Activated CD8-positive, alpha-beta T cell treated with anti-CD3 and anti-CD28 coated beads for 36 hours (primary cell): Measurements from ENCODE around the gene DHX38. TPM values are rescaled to one million over a fixed set of nuclear protein-coding genes. Genes with fewer than 3 reads are reported as not detected.

ENCODE experiments used
- ATAC-seq: fragments of 200-7000 bp; cut with Tn5 transposase; one replicate; pipeline ENCODE4 v1.10.0; 2021; ENCODE audit warnings: mild to moderate bottlenecking, moderate library complexity
- CTCF ChIA-PET: fragments of 350-600 bp; sonication (Branson Sonifier 250); formaldehyde crosslinking; loops from one replicate; lab custom pipeline; 2021; ENCODE audit warnings: antibody characterized with exemption; lab: Charles Lee
- POLR2A ChIA-PET: fragments of 350-600 bp; sonication (Branson Sonifier 250); formaldehyde crosslinking; loops from one replicate; lab custom pipeline; 2021; ENCODE audit warnings: antibody characterized with exemption; lab: Charles Lee
- DNase-seq: peaks from one replicate; pipeline ENCODE4 v3.0.0-alpha.2; 2020
- H3K27ac Mint-ChIP-seq: one replicate; pipeline ENCODE4 v1.8.0; 2021; ENCODE audit warnings: mild to moderate bottlenecking, mixed read lengths
- H3K27me3 Mint-ChIP-seq: one replicate; pipeline ENCODE4 v1.8.0; 2021; ENCODE audit warnings: mixed read lengths
- H3K36me3 Mint-ChIP-seq: one replicate; pipeline ENCODE4 v1.8.0; 2021; ENCODE audit warnings: low read depth, mixed read lengths
- H3K4me1 Mint-ChIP-seq: one replicate; pipeline ENCODE4 v1.8.0; 2021; ENCODE audit warnings: low read depth, mixed read lengths
- H3K4me3 Mint-ChIP-seq: one replicate; pipeline ENCODE4 v1.8.0; 2021; ENCODE audit warnings: mild to moderate bottlenecking, moderate library complexity, mixed read lengths
- H3K9me3 Mint-ChIP-seq: one replicate; pipeline ENCODE4 v1.8.0; 2021; ENCODE audit warnings: mixed read lengths
- intact Hi-C: fragments of 100-400 bp; cut with micrococcal nuclease; formaldehyde crosslinking; loops from one replicate; pipeline ENCODE4 v1.10.0; 2022
- total RNA-seq, 2 experiments: library from RNA; stranded (reverse); gene quantifications; one replicate each; pipeline ENCODE4 v1.2.3, GENCODE V29; 2021
- TF ChIP-seq, protein P1 (sequence below): fragments of 200-600 bp; IDR thresholded peaks from one replicate; pipeline ENCODE4 v1.8.0; 2022; ENCODE audit warnings: antibody characterized with exemption, mild to moderate bottlenecking

Gene DHX38
- total RNA-seq = 10 to 100 TPM; 70.4 to 71.8 TPM

DNA sequence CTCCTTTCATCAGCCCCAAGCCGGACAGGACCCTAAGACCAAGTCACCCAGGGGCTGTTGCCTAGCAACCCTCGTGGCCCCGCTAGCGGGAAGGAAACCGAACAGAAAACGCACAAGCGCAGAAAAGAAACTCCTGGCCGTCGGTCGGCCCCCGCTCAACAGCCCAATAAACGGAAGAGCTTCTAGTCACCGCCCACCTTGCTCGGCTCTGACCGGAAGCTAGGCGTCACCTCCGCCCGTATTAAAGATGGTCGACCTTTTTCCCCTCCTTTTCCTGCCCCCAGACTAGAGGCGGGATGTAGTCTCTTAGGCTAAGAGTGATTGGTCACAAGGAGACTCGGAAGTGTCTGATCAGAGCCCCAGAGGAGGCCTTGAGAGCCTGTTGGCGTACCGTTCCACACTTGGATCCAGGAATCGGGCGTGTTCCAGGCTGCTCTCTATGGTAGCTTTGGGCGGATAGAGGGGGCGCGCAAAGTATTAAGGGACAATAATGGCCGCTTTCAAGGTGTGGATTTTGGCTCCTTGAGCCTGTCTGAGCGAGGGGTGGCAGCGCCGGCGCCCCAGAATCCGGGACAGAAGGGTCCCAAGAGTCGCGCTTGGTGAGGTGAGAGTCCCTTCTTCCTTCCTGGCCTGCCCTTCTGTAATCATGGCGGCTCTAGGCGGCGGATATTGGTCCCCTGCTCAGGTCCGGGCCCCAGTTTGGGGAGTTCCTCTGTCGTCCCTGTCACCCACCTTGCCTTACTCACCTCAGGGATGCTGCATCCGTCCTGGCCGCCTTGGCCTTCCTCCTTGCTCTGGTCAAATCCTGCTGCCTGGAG is at the start of gene DHX38, which contains the start of gene TXNL4B:
Gene DHX38, plus strand, starts transcription at position 400 of the 818 bp plus-strand sequence. CDS start 2,311 bp downstream, outside the sequence.
Gene TXNL4B, minus strand, starts transcription at position 173 of the 818 bp plus-strand sequence. CDS start 2,871 bp downstream, outside the sequence.
- Mint-ChIP-seq H3K27ac (peak within 1 kb of the TSS; percentile 99), H3K4me3 (peak within 1 kb of the TSS; percentile 100), H3K4me1 (peaks cover 43% of the 10 kb centered on the region), H3K27me3 (no peaks in the 10 kb centered on the region), H3K9me3 (no peaks in the 10 kb centered on the region), H3K36me3 (peaks cover 40% of the 10 kb centered on the region)
- intact Hi-C loops = no loop called here
- TF ChIP-seq, protein P1, sequence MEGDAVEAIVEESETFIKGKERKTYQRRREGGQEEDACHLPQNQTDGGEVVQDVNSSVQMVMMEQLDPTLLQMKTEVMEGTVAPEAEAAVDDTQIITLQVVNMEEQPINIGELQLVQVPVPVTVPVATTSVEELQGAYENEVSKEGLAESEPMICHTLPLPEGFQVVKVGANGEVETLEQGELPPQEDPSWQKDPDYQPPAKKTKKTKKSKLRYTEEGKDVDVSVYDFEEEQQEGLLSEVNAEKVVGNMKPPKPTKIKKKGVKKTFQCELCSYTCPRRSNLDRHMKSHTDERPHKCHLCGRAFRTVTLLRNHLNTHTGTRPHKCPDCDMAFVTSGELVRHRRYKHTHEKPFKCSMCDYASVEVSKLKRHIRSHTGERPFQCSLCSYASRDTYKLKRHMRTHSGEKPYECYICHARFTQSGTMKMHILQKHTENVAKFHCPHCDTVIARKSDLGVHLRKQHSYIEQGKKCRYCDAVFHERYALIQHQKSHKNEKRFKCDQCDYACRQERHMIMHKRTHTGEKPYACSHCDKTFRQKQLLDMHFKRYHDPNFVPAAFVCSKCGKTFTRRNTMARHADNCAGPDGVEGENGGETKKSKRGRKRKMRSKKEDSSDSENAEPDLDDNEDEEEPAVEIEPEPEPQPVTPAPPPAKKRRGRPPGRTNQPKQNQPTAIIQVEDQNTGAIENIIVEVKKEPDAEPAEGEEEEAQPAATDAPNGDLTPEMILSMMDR = no peak
- ATAC-seq (peak; percentile 97), DNase-seq (peak; percentile 97)
- POLR2A ChIA-PET = interaction anchor here (0.6 to 2.2 kb wide), 8 partner anchors 8 to 391 kb away, joined by 3 to 11 read pairs (median 3); no protein-coding TSS in a partner anchor
- CTCF ChIA-PET = interaction anchor here (0.9 to 2.1 kb wide), 4 partner anchors 9 to 30 kb away, joined by 3 to 9 read pairs (median 5); no protein-coding TSS in a partner anchor

DNA sequence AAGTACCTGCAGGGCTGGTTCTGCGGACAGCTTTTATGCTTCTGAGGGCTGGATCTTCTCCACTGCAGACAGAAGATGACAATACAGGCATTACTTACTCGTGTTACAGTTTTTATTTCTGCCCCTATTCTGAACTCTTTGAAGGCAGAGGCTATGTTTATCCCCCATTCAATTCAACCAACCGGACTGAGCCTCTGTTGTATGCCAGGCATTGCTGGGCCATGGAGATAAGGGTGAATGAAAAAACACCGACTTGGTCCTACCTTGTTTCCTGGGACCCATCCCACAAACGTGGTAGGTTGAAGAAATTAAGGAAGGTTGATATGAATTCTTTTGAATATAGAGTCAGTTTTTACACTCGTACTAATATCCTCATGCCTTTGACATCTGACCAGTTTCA is 49.4 kb upstream of the DHX38 start:
- no peaks in the 10 kb centered on the region for H3K27me3 Mint-ChIP-seq
- H3K9me3 Mint-ChIP-seq = peaks cover 7% of the 10 kb centered on the region
- TF ChIP-seq, protein P1 = no peak
- intact Hi-C loops = no loop called here
- ChIA-PET CTCF (no interaction called here), POLR2A (no interaction called here)
- H3K4me1 Mint-ChIP-seq = no peaks in the 10 kb centered on the region
- H3K36me3 Mint-ChIP-seq = peaks cover 8% of the 10 kb centered on the region
- no peak overlapping the region for H3K27ac Mint-ChIP-seq
- no peak for DNase-seq
- H3K4me3 Mint-ChIP-seq = no peak overlapping the region
- no peak for ATAC-seq

DNA sequence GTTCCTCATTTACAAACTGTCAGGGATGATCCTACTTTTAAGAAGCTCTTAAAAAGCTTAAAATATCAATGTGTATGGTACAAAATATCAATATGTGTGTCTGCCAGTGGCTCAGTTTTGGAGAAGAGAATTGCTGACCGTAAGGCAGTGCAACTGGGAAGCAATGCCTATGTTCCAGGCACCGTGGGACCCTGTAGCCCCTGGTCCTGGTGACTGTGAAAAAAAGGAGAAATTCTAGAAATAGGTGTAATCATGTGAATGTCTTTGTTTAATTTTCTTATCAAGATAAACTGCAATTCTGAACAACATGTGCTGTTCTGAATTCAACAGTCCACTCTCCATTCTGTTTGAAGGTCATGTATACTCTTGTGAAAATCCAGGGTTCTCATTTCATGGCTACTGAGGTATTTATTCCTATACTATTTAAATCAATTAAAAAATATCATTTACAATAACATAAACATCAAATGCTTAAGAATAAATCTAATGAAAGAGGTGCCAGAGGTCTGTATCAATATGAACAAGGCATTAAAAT is 48.8 kb upstream of the DHX38 start:
- intact Hi-C loops = no loop called here
- no peak for DNase-seq
- POLR2A ChIA-PET = no interaction called here
- Mint-ChIP-seq H3K4me1 (no peaks in the 10 kb centered on the region), H3K36me3 (peaks cover 8% of the 10 kb centered on the region), H3K4me3 (no peak overlapping the region), H3K27me3 (no peaks in the 10 kb centered on the region), H3K9me3 (peaks cover 8% of the 10 kb centered on the region), H3K27ac (no peak overlapping the region)
- CTCF ChIA-PET = no interaction called here
- TF ChIP-seq, protein P1 = no peak
- no peak for ATAC-seq

DNA sequence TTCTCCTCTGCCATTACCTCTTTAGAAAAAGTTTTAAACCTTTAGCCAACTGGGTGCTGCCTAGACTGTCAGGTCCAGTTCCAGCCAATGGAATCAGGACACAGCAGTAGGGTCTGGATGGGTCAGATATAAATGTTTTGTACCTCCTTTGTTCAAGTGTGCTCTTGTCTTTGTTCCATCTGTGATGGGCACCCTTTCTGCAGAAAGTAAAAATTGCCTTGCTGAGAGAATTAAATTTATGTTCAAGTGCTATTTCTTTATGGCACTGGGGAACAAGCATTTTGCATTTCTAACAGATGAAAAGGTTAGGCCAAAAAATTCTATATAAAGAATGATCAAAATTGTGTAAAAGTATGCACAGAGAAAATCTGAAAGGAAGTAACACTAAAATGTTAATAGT is 44.5 kb upstream of the DHX38 start:
- TF ChIP-seq, protein P1 = no peak
- CTCF ChIA-PET = no interaction called here

More for the DNA sequence above, 44.5 kb upstream of the DHX38 start:
- peaks cover 12% of the 10 kb centered on the region for H3K9me3 Mint-ChIP-seq
- no peak overlapping the region for H3K4me3 Mint-ChIP-seq
- intact Hi-C loops = no loop called here
- H3K27me3 Mint-ChIP-seq = no peaks in the 10 kb centered on the region
- no peak overlapping the region for H3K27ac Mint-ChIP-seq
- POLR2A ChIA-PET = no interaction called here
- H3K36me3 Mint-ChIP-seq = no peaks in the 10 kb centered on the region
- no peak for ATAC-seq
- DNase-seq = no peak
- H3K4me1 Mint-ChIP-seq = no peaks in the 10 kb centered on the region
